NCI-H524 (cell line): Measurements from ENCODE around the gene ABCC3.

Experiments
- DNase-seq, 2 experiments: peaks; one replicate each; lab custom pipeline; 2025; lab: John Stamatoyannopoulos, UW

ABCC3 gene

GRCh38 chr17:50634224-50634914, at the start of gene ABCC3:
TSS of gene ABCC3 (plus strand) at chr17:50634881. CDS start at chr17:50634937, 56 bp downstream.
- no peak for DNase-seq

GRCh38 chr17:50585346-50585745, 49.3 kb upstream of the ABCC3 start:
- no peak for DNase-seq

GRCh38 chr17:50585891-50586290, 48.8 kb upstream of the ABCC3 start:
- DNase-seq: no peak

GRCh38 chr17:50586421-50587247, 48.0 kb upstream of the ABCC3 start:
- peak; percentile 29 to 80 for DNase-seq

- no peak for DNase-seq
These were observed 47.1 kb upstream of the ABCC3 start for GRCh38 chr17:50587571-50587970.

GRCh38 chr17:50588391-50589049, 46.2 kb upstream of the ABCC3 start:
- no peak for DNase-seq

- no peak for DNase-seq
These were observed 45.5 kb upstream of the ABCC3 start for GRCh38 chr17:50589095-50589705.

GRCh38 chr17:50590946-50591737, 43.5 kb upstream of the ABCC3 start:
- DNase-seq: no peak

GRCh38 chr17:50593321-50593720, 41.4 kb upstream of the ABCC3 start:
- peak; percentile 94 to 98 for DNase-seq

- peak; percentile 25 to 57 for DNase-seq
These were observed 40.4 kb upstream of the ABCC3 start for GRCh38 chr17:50594128-50594823.

GRCh38 chr17:50594892-50595291, 39.8 kb upstream of the ABCC3 start:
- peak in 1 of 2 experiments; percentile 21 for DNase-seq

- DNase-seq: no peak
These were observed 38.3 kb upstream of the ABCC3 start for GRCh38 chr17:50596191-50597037.

- DNase-seq: no peak
These were observed 36.2 kb upstream of the ABCC3 start for GRCh38 chr17:50598487-50598886.

GRCh38 chr17:50599606-50600005, 35.1 kb upstream of the ABCC3 start:
- no peak for DNase-seq

GRCh38 chr17:50601823-50602375, 32.8 kb upstream of the ABCC3 start:
- DNase-seq: no peak

GRCh38 chr17:50602836-50603235, 31.8 kb upstream of the ABCC3 start:
- DNase-seq: no peak

- DNase-seq: peak; percentile 17 to 48
These were observed 31.3 kb upstream of the ABCC3 start for GRCh38 chr17:50603340-50603739.

- DNase-seq: peak; percentile 88 to 95
These were observed 30.2 kb upstream of the ABCC3 start for GRCh38 chr17:50604513-50604912.

GRCh38 chr17:50605429-50605828, 29.3 kb upstream of the ABCC3 start:
- no peak for DNase-seq
